Skin of body (tissue), 3 donors: Measurements from ENCODE around the gene GMCL1. TPM values are rescaled to one million over a fixed set of nuclear protein-coding genes. Genes with fewer than 3 reads are reported as not detected.

Experiments
- DNase-seq: peaks from one replicate; lab custom pipeline; 2025; lab: John Stamatoyannopoulos, UW
- small RNA-seq: library from RNA; depleted of rRNA; stranded (forward); fragments of <200 nt; gene quantifications from one replicate; pipeline ENCODE3, GENCODE V24; 2014; ENCODE audit warnings: low replicate concordance
- total RNA-seq: library from RNA; depleted of rRNA; stranded (reverse); fragments of >200 nt; gene quantifications from one replicate; pipeline ENCODE4 v1.2.3, GENCODE V29; 2014

GMCL1 gene
- total RNA-seq, 1 donor from 2014 or later = 21.5 TPM

DNA sequence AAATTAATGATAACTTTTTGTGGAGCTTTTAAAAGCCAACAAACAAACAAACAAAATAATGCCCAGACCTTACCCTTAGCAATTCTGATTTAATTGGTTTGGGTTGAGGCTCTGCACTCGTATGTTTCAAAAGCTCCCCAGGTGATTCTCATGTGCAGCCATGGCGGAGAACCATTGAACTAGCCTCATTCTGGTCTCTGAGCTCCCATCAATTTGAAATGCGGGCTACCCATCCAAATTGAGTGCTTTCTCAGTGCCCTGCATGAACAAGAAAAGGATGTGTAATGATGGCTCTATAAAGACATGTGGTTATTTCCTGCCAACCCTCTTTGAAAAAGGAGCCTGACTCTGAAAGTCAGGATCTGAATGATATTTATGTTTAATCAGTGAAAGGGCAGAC lies 93.7 kb downstream of the GMCL1 start:
- DNase-seq = no peak

DNA sequence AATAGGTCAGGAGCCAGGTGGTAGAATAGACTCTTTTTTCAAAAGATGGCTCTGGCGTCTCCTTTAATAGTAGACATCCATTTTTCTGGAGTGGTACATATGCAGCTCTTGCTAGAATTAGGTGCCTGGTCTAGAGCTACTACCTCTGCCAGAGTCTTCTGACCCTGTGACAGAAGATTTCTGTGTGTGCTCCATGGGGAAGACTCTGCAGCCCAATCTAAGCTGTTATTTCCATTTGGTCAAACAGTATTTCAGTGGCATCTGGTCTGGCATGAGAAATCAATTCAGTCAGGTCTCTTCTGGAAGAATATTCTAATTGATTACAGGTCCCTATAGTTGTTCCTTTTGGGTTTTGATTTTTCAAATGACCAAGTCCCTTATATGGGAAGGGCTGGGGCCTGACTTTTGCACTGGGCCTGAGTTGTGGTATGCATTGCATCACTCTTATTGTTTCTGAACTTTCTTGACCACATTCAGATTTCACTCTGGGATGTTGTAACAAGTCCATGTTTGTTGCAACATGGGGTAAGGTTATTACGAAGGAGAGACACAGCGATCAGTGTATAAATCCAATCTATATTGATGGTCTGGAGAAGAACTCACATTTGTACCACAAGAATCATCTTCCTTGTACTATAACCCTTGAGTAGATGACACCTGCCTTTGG lies 97.5 kb downstream of the GMCL1 start:
- DNase-seq = no peak

Small RNAs within 50 kb of the gene (small RNA-seq; reads per million reads assigned to genes)
- not detected for gene RPL23AP92

Other genes with a start within 250 kb of the GMCL1 start
- gene AAK1, start 185.9 kb upstream of the GMCL1 start, total RNA-seq = 29.9 TPM
- 33.5 TPM for gene ANXA4, start 87.5 kb upstream of the GMCL1 start, total RNA-seq
- gene SNRNP27, start 64.3 kb downstream of the GMCL1 start, total RNA-seq = 40.5 TPM
- gene MXD1, start 85.4 kb downstream of the GMCL1 start, total RNA-seq = 29.5 TPM
- 39.5 TPM for gene ASPRV1, start 132.0 kb downstream of the GMCL1 start, total RNA-seq